HTR-8/SVneo (cell line): ENCODE measurements around the gene SLX9.
A peak's percentile ranks its signal among the peaks of the same experiment; 100 is the strongest.

Source experiments
- DNase-seq: peaks from one replicate; pipeline ENCODE4 v3.0.0; 2011; ENCODE audit warnings: low spot score, mixed read lengths; ENCODE audit not compliant: insufficient read length
- FAIRE-seq: peaks from 2 replicates; lab custom pipeline; 2011; peaks lifted over from hg19 to GRCh38; lab: Jason Lieb, UNC

The SLX9 gene

DNA sequence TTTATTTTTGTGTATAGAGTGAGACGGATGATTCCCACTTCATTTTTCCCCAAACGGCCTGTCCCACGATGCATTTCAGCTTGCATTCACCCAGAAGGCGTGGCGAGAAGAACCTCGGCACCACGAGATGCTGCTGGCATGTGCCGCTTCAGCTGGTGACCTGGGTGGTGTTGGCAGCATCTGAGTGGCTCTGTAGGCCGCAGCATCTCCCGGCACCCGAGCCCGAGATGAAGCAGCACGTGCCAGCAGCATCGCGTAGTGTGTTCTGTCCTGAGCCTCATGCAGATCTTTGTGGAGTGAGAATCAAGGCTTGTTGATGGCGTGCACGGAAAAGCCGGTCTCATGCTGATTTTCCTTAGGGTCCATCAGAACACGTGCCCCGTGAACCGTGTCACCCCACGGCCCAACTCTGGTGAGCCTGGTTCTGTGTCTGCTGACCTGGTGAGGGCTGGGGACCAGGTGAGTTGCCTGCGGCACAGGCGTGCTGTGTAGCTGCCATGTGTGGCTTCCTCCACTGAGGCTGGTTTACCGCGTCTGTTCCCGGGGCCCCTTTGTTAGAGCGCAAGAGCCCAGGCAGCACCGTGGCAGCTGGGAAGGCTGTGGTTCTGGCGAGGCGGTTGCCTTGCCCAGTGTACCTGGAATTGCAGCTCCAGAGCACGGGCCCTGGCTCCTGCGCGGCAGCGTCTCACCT is 16.7 kb downstream of the SLX9 start:
- FAIRE-seq, result no peak
- no peak for DNase-seq

DNA sequence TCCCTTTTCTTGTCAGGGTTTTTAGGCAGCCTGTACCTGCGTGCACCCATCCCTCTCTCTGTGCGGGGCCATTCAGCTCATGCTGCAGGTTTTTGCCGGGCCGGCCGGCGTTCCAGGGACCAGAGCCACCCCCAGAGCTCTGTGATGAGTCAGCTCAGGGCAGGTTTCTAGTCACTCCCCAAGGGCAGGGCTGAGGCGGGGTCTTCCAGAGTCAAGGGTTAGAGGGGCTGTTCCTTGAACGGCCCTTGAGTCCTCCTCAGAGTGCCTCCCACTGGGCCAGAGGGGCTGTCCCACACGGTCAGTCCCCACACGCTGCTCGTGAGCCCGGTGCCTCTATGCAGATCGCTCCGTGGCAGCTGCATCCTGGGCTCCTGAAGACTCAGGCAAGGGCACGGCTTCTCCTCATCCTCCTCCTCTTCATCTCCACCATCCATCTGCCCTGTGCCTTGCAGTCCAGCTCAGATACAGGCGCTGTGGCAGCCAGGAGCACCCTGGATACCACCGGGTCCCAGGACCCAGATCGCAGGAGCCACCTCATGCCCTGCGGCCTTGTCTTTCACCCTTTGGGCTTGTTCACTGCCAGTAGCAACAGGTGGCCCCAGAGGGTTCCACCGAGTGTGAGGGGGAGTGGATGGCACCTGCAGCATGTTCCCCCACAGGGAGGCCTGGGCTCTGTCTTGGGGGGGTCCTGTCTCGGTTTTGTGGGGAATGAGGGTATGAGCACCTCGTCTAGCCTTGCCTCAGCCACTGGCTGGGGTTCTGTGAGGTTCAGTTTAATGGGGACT is 17.4 kb downstream of the SLX9 start:
- DNase-seq (no peak), FAIRE-seq (no peak)

DNA sequence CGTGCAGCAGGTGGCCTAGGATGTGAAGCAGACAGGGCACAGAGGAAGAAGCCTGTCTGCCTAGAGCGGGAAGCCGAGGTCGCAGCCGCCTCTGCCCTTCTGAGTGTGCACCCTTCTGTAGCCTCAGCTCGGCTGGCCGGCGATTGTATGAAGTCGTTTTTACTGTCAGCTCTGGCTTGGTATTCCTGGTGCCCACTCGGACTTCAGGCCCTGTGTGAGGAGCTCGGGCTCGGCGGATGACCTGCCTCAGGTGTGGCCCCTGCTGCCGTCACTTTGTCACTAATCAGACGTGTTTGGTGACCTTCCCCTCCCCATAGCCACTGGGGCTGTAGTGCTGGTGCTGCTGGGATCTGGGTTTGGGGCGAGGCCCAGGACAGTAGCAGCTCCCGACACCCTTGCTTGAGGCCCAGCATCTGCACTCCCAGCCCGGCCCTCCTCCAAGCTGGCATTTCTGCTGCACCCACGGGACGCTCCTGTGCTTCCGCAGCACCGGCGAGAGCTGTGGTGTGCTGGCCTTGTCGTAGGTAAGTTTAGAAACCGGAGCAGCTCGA is 18.1 kb downstream of the SLX9 start:
- DNase-seq (no peak), FAIRE-seq (no peak)

DNA sequence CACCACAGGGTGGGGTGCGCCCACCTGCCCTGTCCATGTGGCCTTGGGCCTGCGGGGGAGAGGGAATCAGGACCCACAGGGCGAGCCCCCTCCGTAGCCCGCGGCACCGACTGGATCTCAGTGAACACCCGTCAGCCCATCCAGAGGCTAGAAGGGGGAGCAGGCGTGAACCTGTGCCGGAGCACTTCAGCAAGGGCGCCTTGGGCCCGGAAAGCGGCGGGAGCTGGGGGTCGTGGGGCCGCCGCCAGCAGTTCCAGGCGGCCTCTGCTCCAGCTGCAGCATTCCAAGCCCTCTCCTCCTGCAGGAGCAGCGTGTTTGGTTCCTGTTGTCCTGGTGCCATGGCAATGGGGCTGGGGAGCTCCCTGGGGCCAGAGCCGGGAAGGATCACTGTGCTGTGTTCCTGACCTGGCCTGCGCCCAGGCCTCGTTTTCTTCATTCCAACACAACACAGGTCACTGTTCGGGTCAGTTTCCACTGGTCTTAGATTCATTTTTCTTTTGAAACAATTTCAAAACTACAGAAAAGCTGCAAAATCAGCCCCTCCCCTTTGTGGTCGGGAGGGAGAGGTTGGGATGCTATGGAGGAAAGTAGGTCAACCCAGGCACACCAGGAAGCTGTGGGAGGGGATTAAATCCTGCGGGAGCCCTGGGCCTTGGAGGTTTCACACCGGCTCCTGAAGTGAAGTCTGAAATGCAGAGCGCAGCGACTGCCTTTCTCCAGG is 18.8 kb downstream of the SLX9 start:
- FAIRE-seq (no peak), DNase-seq (no peak)

DNA sequence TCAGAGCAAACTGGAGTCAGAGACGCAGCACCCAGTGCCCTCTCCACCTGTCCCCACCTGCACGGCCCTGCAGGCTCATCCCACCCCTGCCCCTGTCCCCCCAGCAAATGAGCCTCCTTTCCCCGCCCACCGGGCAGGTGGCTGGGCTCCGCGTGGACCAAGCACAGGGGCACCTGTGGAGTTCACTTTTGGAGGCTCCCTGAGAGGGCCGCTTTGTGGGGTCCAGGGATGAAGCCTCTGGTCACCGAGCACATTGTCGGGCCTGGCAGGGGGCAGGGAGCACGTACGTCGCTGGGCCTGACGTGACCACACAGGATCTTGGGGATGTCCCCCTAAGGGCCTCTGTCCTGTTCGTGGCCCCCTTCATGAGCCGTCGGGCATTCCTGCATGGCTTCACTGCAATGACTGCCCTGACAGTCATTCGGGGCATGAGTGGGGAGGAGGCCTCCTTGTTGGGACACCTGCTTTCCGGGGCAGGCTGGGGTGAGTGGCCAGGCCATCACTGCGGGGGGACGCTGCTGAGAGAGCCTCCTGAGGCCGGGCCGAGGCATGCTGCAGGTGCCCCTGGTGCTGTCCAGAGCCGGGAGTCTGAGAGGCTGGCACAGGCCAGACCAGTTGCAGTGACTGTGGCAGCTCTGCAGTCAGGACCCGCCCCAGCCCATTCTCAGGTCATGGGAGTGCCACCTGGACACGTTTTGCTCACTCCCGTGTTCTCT is 19.7 kb downstream of the SLX9 start:
- FAIRE-seq (no peak), DNase-seq (no peak)

DNA sequence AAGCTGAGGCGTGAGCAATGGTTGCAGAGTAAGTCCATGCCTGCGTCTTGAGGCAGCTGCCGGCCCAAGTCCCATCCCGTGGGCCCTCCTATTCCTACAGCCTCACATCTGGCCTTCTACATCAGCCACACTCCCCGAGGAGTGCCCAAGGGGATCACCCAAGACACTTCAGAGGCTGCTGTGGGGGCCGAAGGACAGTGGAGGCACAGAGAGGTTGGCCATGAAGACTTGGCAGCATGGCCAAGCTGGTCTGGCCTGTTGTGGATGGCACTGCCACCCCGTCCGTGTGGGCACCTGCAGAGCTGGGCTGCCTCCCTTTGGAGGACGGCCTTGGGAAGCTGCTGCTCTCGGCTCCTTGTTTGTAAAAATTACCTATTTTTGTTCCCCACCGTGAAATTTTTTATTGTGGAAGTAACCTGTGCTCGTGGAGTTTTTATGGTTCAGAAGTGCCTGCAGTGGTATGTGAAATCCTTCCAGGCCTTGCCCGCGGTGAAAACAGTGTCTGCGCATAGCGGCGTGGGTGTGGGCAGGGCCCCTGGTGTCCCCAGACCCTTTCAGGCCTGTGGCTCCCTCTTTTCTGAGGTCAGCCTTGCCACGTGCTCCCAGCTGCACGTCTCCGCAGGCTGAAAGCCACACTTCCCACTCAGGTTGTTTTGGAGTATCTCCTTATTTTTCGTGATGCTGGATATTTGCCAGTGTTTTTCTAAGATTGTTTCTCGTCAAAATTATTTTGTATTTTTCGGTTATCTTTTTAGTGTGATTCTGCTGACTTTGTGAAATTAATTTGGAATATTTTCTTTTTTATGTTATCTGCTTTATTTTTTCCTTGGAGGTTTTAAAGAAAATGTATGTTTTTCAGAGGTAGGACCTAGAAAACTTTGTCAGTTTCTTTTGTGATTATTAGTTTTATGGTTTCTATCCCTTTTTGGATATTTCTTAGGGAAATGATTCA is 20.6 kb downstream of the SLX9 start:
- DNase-seq (no peak), FAIRE-seq (no peak)

DNA sequence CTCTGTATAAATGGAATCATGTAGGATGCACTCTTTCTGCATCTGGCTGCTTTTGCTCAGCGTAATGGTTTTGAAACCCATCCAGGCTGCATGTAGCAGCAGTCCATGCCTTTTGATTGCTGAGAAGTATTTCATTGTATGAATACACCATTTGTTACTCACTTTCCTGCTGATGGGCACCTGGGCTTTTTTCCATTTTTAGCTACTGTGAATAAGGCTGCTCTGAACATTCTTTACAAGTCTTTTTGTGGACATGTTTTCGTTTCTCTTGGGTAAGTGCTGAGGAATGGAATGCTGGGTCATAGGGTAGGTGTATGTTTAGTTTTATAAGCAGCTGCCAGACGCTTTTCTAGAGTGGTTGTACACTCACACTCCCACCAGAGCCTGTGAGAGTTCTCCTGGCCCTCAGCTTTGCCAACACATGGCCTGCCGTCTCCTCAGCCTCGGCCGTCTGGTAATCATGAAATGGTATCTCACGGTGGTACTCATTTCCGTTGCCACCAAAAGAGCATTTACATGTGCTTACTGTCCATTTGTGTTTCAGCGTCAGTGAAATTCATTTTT is 22.7 kb downstream of the SLX9 start:
- DNase-seq, result peak; percentile 37
- peak; percentile 76 for FAIRE-seq

DNA sequence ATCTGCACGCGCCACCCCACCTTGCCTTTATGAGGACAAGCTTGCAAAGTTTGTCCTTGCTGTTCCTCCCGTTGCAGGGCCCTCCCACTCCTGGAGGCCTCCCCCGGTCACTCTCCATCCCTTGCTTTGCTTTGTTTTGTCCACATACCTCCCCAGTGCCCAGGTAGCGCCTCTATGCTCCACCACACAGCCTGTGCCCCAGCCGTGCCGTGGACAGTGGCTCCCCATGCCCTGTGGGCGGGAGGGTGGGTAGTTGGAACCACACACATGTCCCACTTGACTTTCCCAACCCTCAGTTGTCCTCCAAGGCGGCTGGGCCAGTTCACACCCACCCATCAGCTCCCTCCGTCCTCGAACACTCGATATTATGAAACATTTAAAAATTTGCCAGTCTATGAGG is 24.6 kb downstream of the SLX9 start:
- FAIRE-seq (no peak), DNase-seq (no peak)

DNA sequence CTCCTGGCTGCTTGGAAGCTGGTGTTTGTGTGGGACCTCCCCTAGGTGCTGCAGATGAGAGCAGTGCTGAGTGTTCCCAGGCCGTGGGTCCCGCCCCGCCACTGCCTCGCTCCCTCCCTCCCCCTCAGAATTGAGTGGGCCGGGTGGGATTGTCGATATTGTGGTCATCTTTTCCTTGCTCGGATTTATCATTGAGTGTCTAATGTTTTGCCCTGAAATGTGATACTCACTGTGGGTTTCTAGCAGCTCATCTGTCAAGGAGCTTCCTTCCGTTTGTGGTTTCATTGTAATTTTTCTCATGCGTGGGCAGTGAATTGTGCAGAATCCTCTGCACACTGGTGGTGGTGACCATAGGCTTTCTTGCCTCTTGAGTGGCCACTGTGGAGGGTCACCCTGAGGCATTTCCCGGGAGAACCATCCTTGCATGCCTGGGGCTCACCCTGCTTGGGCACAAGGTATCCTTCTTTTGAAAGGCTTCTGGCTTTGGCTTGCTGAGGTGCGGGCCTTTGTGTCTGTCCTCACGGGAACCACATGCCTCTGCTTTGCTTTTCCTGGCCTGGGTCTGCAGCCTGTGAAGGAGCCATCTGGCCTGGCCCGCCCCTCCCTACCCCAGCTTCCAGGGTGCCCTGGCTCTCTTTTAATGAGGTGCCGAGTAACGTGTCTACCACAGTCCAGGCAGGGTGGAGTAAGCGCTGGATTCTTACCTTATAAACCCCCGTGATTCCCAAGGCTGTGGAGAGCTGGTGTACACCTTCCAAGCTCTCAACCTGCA is 25.6 kb downstream of the SLX9 start:
- DNase-seq (peak; percentile 41), FAIRE-seq (peak; percentile 13)

DNA sequence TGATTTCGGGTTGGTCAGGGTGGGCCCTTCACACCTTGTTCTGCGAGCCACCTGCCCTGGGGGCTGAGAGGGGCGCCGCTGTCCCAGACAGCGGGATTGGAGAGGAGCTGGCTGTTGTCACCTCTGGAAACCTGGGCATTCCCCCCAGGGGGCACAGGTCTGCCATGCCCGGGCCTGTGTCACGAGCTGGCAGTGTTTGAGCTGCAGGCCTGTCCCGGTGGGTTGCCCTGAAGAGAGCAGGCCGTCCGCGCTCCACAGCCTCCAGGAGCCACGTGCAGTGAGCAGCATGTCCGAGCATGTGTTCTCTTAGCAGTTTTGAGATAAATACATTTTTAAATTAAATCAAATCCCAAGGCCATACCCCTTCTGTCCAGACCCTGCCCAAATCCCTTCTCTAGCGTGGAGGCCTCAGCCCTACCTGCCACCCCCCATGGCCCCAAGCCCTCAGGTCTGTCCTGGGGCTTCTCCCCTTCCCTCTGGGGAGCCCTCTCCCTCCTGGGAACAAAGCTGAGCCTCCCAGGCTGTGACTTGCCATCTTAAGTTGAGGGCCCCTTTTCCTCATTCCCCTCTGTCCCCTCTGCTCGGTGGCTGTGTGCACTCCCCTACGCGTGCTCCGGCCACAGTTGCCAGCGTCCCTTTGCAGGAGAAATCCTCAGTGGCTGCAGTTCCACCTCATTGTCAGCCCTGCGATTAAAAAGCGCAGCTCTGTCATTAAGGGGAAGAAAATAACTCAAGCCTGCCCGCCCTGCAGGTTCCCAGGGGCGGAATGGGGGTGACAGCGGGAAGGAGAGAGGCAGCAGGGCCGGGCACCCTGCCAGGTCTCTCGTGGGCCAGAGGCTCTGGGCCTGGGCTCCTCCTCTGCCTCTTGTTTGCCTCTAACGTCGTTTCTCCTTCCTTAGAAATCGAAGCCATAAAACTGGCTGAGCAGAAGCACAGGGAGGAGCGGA is 26.6 kb downstream of the SLX9 start:
- FAIRE-seq, result no peak

DNA sequence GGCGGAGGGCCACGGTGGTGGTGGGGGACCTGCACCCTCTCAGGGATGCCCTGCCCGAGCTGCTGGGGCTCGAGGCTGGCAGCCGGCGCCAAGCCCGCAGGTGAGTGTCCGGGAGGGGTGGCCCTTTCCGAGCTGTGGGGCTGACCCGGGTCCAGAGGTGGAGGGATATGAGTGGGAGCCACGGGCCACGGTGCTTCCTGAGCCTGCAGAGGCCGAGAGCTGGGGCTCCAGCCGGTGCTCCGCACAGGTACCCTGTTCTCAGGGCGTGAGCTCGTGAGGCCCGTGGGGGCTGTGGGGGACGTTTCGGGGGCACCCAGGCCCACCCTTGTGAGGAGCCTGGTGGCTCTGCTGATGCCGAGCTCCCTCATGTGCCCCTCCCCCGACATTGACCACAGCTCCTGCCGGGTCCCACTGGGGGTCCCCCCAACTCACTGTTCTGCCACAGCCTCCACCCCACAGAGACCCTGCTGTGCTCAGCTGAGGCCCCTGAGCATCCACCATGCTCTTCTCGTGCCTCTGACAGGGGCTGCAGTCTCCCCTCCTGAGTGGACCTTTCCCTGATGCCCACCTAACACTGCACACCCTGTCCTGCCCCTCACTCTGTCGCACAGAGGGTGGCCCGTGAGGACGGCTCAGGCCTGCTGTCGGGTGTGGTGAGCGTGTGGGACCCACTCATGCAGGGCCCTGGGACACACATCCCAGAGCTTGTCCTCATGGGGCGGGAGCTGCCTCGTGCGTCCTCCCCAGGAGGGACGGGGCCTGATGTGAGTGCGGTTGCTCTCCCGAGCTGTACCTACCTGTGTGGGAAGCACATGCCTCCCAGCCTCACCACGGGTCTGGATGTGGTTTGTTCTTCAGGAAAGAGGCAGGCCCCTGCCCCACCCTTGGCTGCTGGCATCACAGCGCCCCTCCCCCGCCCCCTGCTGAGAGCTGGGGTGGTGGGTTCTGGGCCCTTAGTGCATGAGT is 27.5 kb downstream of the SLX9 start:
- no peak for FAIRE-seq
- no peak for DNase-seq

More for the DNA sequence above, 26.6 kb downstream of the SLX9 start:
- DNase-seq, result no peak

DNA sequence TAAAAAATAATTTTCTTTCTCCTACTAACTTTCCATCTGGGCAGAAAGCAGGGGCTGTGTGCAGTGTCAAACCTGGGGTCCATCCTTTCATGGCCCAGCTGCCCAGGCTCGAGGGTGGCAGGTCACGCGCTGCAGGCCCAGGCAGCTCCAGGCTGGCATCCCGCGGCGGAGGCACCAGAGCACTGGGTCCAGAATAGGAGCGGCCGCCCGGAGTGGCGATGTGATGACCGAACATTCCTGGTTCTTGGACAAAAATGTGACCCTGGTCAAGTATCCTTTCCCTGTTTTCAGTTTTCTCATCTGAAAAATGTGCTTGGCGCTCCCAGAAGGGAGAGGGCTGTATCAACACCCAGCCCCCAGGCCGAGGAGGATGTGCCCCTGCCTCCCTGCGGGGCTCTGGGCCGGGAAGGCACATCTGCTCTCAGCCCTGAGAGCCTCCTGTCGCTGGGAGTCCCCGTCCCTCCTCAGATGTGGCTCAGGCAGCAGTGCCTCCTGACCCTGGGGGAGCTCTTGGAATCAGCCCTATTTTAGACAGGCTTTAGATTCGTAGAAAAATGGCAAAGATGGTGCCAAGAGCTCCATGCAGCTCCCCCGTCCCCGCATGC is 29.3 kb downstream of the SLX9 start:
- FAIRE-seq (no peak), DNase-seq (no peak)

DNA sequence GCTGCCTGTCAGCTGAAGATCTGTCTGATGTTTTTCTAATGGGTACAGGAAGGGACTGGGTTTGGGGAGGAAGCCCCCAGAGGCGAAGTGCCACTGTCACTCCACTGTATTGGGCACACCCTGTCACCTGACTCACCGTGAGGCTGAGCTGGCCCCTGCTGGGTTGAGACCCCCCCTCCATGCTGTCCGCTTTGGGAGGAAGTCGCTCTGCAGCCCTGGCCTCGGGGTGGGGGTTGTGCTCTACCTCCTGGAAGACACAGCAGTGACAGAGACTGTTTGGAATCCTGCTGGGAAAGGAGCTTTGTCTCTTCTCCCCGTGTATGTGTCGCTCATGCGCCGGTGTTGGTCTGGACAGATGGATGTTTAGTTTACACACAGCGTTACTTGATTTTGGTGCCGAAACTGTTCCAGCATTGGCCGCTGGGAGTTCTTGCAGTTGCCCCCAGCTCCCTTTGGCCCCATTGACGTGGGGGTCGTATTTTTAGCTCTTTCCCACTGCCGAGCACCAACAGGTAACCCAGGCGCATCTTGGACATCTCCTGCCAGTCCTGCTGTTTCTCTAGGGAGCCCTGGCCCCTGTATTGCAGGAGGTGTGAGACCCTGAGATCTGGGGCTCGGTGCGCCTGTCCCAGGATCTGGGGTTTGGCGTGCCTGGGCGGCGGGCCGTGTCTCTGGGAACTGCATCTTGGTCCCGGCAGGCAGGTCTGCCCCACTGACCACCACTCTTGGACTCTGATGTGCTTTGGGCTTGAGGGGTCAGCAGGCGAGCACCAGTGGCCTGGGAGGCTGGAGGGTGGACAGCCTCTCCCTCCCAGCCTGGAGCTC is 30.3 kb downstream of the SLX9 start:
- FAIRE-seq (peak; percentile 94), DNase-seq (peak; percentile 65)

DNA sequence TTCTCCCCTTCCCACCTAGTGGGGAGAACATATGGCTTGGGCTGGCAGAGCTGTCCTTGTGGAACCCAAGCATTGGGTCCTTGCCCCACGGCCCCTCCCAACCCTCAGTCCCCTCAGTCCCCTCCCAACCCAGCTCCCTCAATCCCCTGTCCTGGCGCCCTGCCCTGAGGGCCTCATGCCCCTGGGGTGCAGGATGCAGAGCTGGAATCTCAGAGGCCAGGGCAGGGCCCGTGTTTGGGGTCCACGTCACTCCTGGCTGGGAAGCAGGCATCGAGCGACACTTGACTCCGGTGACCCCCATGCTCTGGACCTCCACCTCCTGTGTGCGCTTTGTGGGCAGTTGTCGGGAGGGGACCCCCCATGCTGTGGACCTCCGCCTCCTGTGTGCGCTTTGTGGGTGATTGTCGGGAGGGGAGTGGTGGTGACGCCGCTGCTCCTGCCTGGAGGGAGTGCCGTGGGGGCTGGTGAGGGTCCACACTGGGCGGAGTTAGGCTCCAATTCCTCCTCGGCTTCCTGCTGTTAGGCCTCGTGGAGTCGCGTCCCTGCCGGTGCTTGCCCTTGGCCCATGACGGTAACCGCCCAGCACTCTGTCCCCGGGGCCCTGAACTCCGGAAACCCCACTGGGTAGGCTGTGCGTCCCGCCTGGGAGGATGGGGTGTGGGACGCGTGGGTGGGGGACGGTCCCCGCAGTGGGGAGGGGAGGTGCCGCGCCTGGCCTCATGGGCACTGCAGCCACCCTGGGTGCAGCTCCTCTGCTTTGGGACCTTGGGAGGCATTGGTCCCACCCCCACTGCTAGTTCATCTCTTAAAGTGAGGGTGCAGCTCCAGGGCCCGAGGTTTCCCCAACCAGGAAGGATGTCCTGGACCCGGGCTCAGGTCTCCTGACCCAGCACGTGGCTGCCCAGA is 31.2 kb downstream of the SLX9 start:
- FAIRE-seq (no peak), DNase-seq (no peak)
